Vagina (tissue), 2 donors: ENCODE results near the gene DDX54.

ENCODE experiments used
- POLR2A ChIP-seq, 2 donors: fragments of 450-650 bp; IDR thresholded peaks; one replicate each; pipeline ENCODE4 v1.6.1; 2017; ENCODE audit warnings: antibody characterized with exemption in 2 of 2, mild to moderate bottlenecking in 2 of 2, moderate library complexity in 2 of 2
- POLR2AphosphoS5 ChIP-seq, 2 donors: sonication (generic); formaldehyde crosslinking; IDR thresholded peaks; one replicate each; pipeline ENCODE4 v1.9.0; 2017; ENCODE audit warnings: antibody characterized with exemption in 2 of 2, mild to moderate bottlenecking in 2 of 2, low read depth in 1 of 2; ENCODE audit not compliant: insufficient read depth in 1 of 2
- TF ChIP-seq, protein P1 (sequence below), 3 experiments: fragments of 450-650 bp in 2 of 3; fragments of 200-600 bp in 1 of 3; sonication (generic) in 1 of 3; IDR thresholded peaks; one replicate each; pipeline ENCODE4 v1.5.1; 2017 to 2019; ENCODE audit warnings: antibody characterized with exemption in 3 of 3, mild to moderate bottlenecking in 2 of 3, moderate library complexity in 2 of 3

DNA sequence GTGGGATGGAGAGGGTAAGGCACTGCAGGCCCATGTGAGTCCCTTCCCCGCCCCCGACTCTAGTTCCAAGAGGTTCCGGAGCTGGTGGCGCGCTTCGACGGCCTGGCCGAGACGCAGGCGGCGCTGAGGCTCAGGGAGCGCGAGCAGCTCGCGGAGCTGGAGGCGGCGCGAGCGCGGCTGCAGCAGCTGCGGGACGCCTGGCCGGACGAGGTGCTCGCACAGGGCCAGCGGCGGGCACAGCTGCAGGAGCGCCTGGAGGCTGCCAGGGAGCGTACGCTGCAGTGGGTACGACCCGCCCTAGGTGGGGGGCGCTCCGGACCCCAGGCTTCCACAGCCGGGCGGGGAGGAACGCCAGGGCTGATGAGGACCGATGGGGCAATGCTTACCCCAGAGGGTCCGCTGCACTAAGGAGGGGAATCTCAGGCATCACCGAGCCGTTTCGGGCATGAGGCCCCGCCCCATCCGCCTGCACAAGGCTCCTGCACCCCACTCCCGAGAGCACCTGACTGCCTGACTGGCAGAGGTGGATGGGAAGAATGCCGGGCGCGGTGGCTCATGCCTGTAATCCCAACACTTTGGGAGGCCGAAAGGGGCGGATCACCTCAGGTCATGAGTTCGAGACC, 30.8 kb downstream of the DDX54 start:
- no peak for TF ChIP-seq POLR2AphosphoS5 (IDR thresholded peaks at IDR 0.05; ENCODE audit: insufficient read depth in 1 of 2, low read depth in 1 of 2)
- TF ChIP-seq, protein P1, sequence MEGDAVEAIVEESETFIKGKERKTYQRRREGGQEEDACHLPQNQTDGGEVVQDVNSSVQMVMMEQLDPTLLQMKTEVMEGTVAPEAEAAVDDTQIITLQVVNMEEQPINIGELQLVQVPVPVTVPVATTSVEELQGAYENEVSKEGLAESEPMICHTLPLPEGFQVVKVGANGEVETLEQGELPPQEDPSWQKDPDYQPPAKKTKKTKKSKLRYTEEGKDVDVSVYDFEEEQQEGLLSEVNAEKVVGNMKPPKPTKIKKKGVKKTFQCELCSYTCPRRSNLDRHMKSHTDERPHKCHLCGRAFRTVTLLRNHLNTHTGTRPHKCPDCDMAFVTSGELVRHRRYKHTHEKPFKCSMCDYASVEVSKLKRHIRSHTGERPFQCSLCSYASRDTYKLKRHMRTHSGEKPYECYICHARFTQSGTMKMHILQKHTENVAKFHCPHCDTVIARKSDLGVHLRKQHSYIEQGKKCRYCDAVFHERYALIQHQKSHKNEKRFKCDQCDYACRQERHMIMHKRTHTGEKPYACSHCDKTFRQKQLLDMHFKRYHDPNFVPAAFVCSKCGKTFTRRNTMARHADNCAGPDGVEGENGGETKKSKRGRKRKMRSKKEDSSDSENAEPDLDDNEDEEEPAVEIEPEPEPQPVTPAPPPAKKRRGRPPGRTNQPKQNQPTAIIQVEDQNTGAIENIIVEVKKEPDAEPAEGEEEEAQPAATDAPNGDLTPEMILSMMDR (IDR thresholded peaks at IDR 0.05) = no peak
- TF ChIP-seq POLR2A (IDR thresholded peaks at IDR 0.05) = no peak
